H1 (cell line): ENCODE measurements around the gene GABRR1. TPM values are rescaled to one million over a fixed set of nuclear protein-coding genes. Genes with fewer than 3 reads are reported as not detected.

Experiments
- CTCF ChIA-PET: fragments of 300-600 bp; sonication (Branson Sonifier 250); formaldehyde crosslinking; loops from one replicate; lab custom pipeline; 2021; ENCODE audit not compliant: partially characterized antibody; lab: Charles Lee
- POLR2A ChIA-PET: fragments of 300-600 bp; sonication (Branson Sonifier 250); formaldehyde crosslinking; loops from one replicate; lab custom pipeline; 2021; ENCODE audit warnings: inconsistent platforms; ENCODE audit not compliant: partially characterized antibody; lab: Charles Lee
- DNase-seq, 2 experiments: peaks; one replicate each; pipeline versions ENCODE4 v3.0.0 to v3.0.0-alpha.2; 2010 to 2022; ENCODE audit warnings: low spot score in 2 of 2, low read depth in 1 of 2, mixed read lengths in 1 of 2
- FAIRE-seq: peaks from 2 replicates; lab custom pipeline; 2011; peaks lifted over from hg19 to GRCh38; lab: Jason Lieb, UNC
- H2AFZ ChIP-seq: 2 replicates; pipeline ENCODE4 v1.8.1; 2012; ENCODE audit warnings: low read length, inconsistent platforms
- H2AK5ac ChIP-seq: 2 replicates; pipeline ENCODE4 v1.6.1; 2013; ENCODE audit warnings: low read depth, low read length
- H2BK120ac ChIP-seq: replicated peaks from 2 replicates; pipeline ENCODE3; 2013; ENCODE audit warnings: low read depth, low read length, inconsistent platforms
- H2BK12ac ChIP-seq: 2 replicates; pipeline ENCODE4 v1.6.1; 2013; ENCODE audit warnings: low read depth, low read length
- H2BK15ac ChIP-seq: 2 replicates; pipeline ENCODE4 v1.6.1; 2013; ENCODE audit warnings: low read length
- H2BK20ac ChIP-seq: 2 replicates; pipeline ENCODE4 v1.6.1; 2013; ENCODE audit warnings: low read length
- H2BK5ac ChIP-seq: 2 replicates; pipeline ENCODE4 v1.6.1; 2013; ENCODE audit warnings: low read depth, low read length
- H3K14ac ChIP-seq: 2 replicates; pipeline ENCODE4 v1.6.1; 2013; ENCODE audit warnings: inconsistent platforms; ENCODE audit not compliant: insufficient read length
- H3K18ac ChIP-seq: 2 replicates; pipeline ENCODE4 v1.6.1; 2013; ENCODE audit warnings: low read length; ENCODE audit errors: extremely low read depth
- H3K23ac ChIP-seq: 2 replicates; pipeline ENCODE4 v1.6.1; 2013; ENCODE audit warnings: inconsistent platforms; ENCODE audit not compliant: insufficient read length
- H3K23me2 ChIP-seq: 2 replicates; pipeline ENCODE4 v1.6.1; 2013; ENCODE audit warnings: low read depth, low read length
- H3K27ac ChIP-seq: 2 replicates; pipeline ENCODE4 v1.6.1; 2011; ENCODE audit warnings: low read depth, low read length, inconsistent platforms
- H3K27me3 ChIP-seq, 4 experiments: replicated peaks in 1 of 4; 1 replicate in 1 of 4; 2 replicates in 3 of 4; pipeline versions ENCODE4 v1.6.1 to v1.8.1; 2011 to 2013; ENCODE audit warnings: low read length in 3 of 4, mild to moderate bottlenecking in 3 of 4, inconsistent platforms in 2 of 4, mixed read lengths in 2 of 4, moderate library complexity in 1 of 4; ENCODE audit not compliant: control insufficient read depth in 3 of 4, insufficient read depth in 3 of 4; ENCODE audit errors: extremely low read depth in 1 of 4
- H3K36me3 ChIP-seq, 4 experiments: 2 replicates each; pipeline versions ENCODE4 v1.6.1 to v1.8.1; 2011 to 2013; ENCODE audit warnings: mild to moderate bottlenecking in 4 of 4, low read length in 3 of 4, moderate library complexity in 2 of 4, control low read depth in 1 of 4, inconsistent platforms in 1 of 4; ENCODE audit not compliant: insufficient read depth in 4 of 4, control insufficient read depth in 2 of 4
- H3K4ac ChIP-seq: replicated peaks from 2 replicates; pipeline ENCODE3; 2013; ENCODE audit warnings: low read length, low read depth, mixed read lengths, inconsistent platforms; ENCODE audit not compliant: insufficient read length
- H3K4me1 ChIP-seq, 4 experiments: replicated peaks in 1 of 4; 1 replicate in 1 of 4; 2 replicates in 3 of 4; pipeline versions ENCODE4 v1.6.1 to v1.8.1; 2011 to 2013; ENCODE audit warnings: low read length in 3 of 4, inconsistent platforms in 2 of 4, mixed read lengths in 1 of 4; ENCODE audit not compliant: insufficient read depth in 4 of 4, control insufficient read depth in 3 of 4
- H3K4me2 ChIP-seq, 2 experiments: 2 replicates each; pipeline versions ENCODE4 v1.6.1 to v1.8.1; 2011 to 2013; ENCODE audit warnings: low read depth in 2 of 2, low read length in 2 of 2, control low read depth in 1 of 2, inconsistent platforms in 1 of 2, mild to moderate bottlenecking in 1 of 2; ENCODE audit not compliant: insufficient read depth in 1 of 2
- H3K4me3 ChIP-seq, 4 experiments: fragments of 200-600, 300-600 bp in 1 of 4; sonication (generic), shearing (Covaris generic), sonication (Bioruptor Twin) in 1 of 4; 2 replicates each; pipeline versions ENCODE4 v1.5.1 to v1.8.1; 2011 to 2016; ENCODE audit warnings: low read length in 4 of 4, low read depth in 3 of 4, control low read depth in 2 of 4, inconsistent platforms in 2 of 4, mild to moderate bottlenecking in 2 of 4, mixed read lengths in 1 of 4, moderate library complexity in 1 of 4; ENCODE audit not compliant: insufficient read depth in 2 of 4; ENCODE audit errors: extremely low read depth in 1 of 4
- H3K56ac ChIP-seq: replicated peaks from 2 replicates; pipeline ENCODE3; 2013; ENCODE audit warnings: low read depth, mild to moderate bottlenecking, mixed read lengths, low read length, inconsistent platforms; ENCODE audit not compliant: insufficient read length
- H3K79me1 ChIP-seq: 2 replicates; pipeline ENCODE4 v1.6.1; 2013; ENCODE audit warnings: low read depth, low read length, control low read depth
- H3K79me2 ChIP-seq, 2 experiments: 2 replicates each; pipeline versions ENCODE4 v1.6.1 to v1.8.1; 2012 to 2013; ENCODE audit warnings: low read length in 2 of 2, mild to moderate bottlenecking in 2 of 2, inconsistent platforms in 1 of 2; ENCODE audit not compliant: insufficient read depth in 2 of 2, control insufficient read depth in 1 of 2
- H3K9ac ChIP-seq, 4 experiments: replicated peaks in 1 of 4; 1 replicate in 1 of 4; 2 replicates in 3 of 4; pipeline versions ENCODE4 v1.6.1 to v1.8.1; 2011 to 2013; ENCODE audit warnings: low read depth in 3 of 4, low read length in 3 of 4, control low read depth in 2 of 4, mild to moderate bottlenecking in 2 of 4, moderate library complexity in 2 of 4, inconsistent platforms in 1 of 4; ENCODE audit errors: extremely low read depth in 1 of 4
- H3K9me3 ChIP-seq, 2 experiments: 2 replicates each; pipeline versions ENCODE4 v1.6.1 to v1.8.1; 2012 to 2013; ENCODE audit warnings: mild to moderate bottlenecking in 2 of 2, moderate library complexity in 2 of 2, control low read depth in 1 of 2, inconsistent platforms in 1 of 2, low read depth in 1 of 2, low read length in 1 of 2, mixed read lengths in 1 of 2; ENCODE audit not compliant: insufficient read depth in 2 of 2
- H4K20me1 ChIP-seq, 2 experiments: replicated peaks in 1 of 2; 2 replicates each; pipeline versions ENCODE3 to v1.8.1; 2011 to 2013; ENCODE audit warnings: inconsistent platforms in 2 of 2, low read length in 2 of 2, mild to moderate bottlenecking in 1 of 2; ENCODE audit not compliant: insufficient read depth in 2 of 2, control insufficient read depth in 1 of 2
- H4K5ac ChIP-seq: 2 replicates; pipeline ENCODE4 v1.6.1; 2013; ENCODE audit warnings: low read length, low read depth, mixed read lengths, inconsistent platforms; ENCODE audit not compliant: insufficient read length
- H4K8ac ChIP-seq: 2 replicates; pipeline ENCODE4 v1.8.0; 2013; ENCODE audit warnings: mild to moderate bottlenecking, moderate library complexity, low read length, inconsistent platforms; ENCODE audit not compliant: insufficient read depth; ENCODE audit errors: extremely low read depth
- H4K91ac ChIP-seq: replicated peaks from 2 replicates; pipeline ENCODE3; 2013; ENCODE audit warnings: low read length, mixed read lengths, inconsistent platforms; ENCODE audit not compliant: insufficient read length
- BACH1 ChIP-seq: IDR thresholded peaks from 2 replicates; pipeline ENCODE4 v1.6.1; 2012; ENCODE audit warnings: low read length, improper control_type of control experiment
- CREB1 ChIP-seq: IDR thresholded peaks from 2 replicates; pipeline ENCODE4 v1.6.1; 2012; ENCODE audit warnings: inconsistent platforms
- EZH2 ChIP-seq: fragments of 200-600 bp; sonication (generic); IDR thresholded peaks from 2 replicates; pipeline ENCODE4 v1.7.1; 2012; ENCODE audit warnings: low read depth, mild to moderate bottlenecking, moderate library complexity, low read length, inconsistent platforms; ENCODE audit not compliant: severe bottlenecking
- MAFK ChIP-seq: IDR thresholded peaks from 2 replicates; pipeline ENCODE4 v1.6.1; 2012; ENCODE audit warnings: low read depth, mild to moderate bottlenecking, improper control_type of control experiment, low read length
- NANOG ChIP-seq: IDR thresholded peaks from 2 replicates; pipeline ENCODE4 v1.6.1; 2011; ENCODE audit warnings: low read length, low read depth, mild to moderate bottlenecking, inconsistent platforms; ENCODE audit not compliant: insufficient read depth, poor library complexity, severe bottlenecking
- POLR2A ChIP-seq, 2 experiments: IDR thresholded peaks; 1 replicate in 1 of 2; 2 replicates in 1 of 2; pipeline ENCODE4 v1.6.1; 2011; ENCODE audit warnings: low read depth in 2 of 2, low read length in 2 of 2, mild to moderate bottlenecking in 2 of 2; ENCODE audit errors: control extremely low read depth in 1 of 2
- RFX5 ChIP-seq: IDR thresholded peaks from 2 replicates; pipeline ENCODE4 v1.6.1; 2011; ENCODE audit warnings: low read depth, low read length, improper control_type of control experiment, borderline replicate concordance
- SIRT6 ChIP-seq: IDR thresholded peaks from one replicate; pipeline ENCODE4 v1.7.1; 2012; ENCODE audit warnings: low read length, inconsistent platforms
- SUZ12 ChIP-seq: fragments of 200-600 bp; sonication (generic); IDR thresholded peaks from 2 replicates; pipeline ENCODE4 v1.6.1; 2012; ENCODE audit warnings: mild to moderate bottlenecking, inconsistent platforms, low read length, moderate library complexity, mixed read lengths
- TAF7 ChIP-seq: optimal IDR thresholded peaks from 2 replicates; pipeline ENCODE3; 2011; ENCODE audit warnings: low read depth, mild to moderate bottlenecking, inconsistent platforms, low read length, moderate library complexity, borderline replicate concordance
- YY1 ChIP-seq: IDR thresholded peaks from 2 replicates; pipeline ENCODE4 v1.6.1; 2011; ENCODE audit warnings: low read depth, mild to moderate bottlenecking, low read length
- WGBS, 2 experiments: shearing (Covaris generic) in 1 of 2; methylation state at CpG; one replicate each; pipeline versions ENCODE4 v1.1.6 to v1.1.7; 2013 to 2015; ENCODE audit warnings: low lambda C conversion rate in 2 of 2, mixed read lengths in 2 of 2, inconsistent platforms in 1 of 2, low coverage in 1 of 2, missing lambda C conversion rate in 1 of 2; ENCODE audit not compliant: insufficient replicate concordance in 2 of 2, insufficient coverage in 1 of 2, insufficient read length in 1 of 2; ENCODE audit errors: extremely low coverage in 1 of 2, missing lambda C conversion rate in 1 of 2; 5-methylcytosine and 5-hydroxymethylcytosine counted together
- polyA plus RNA-seq, 7 experiments: library from polyadenylated mRNA; depleted of rRNA in 3 of 7; stranded (reverse) in 5 of 7; unstranded in 2 of 7; fragments of >200 nt in 5 of 7; fragments of 200-250 nt in 2 of 7; gene quantifications; 1 replicate in 5 of 7; 2 replicates in 1 of 7; 4 replicates in 1 of 7; pipeline versions ENCODE4 v1.2.1 to v1.2.3, GENCODE V29; 2011 to 2013; ENCODE audit warnings: missing spikeins in 2 of 7, mixed read lengths in 2 of 7
- total RNA-seq: library from RNA; stranded (reverse); fragmentation: NEBNext Ultra II Directional; extraction: Animal tissue kit (Norgen Biotek cat#: 25700); gene quantifications from 2 replicates; pipeline ENCODE4 v1.2.1, GENCODE V29; 2021

Gene GABRR1
- total and polyA plus RNA-seq, 2 of the 8 experiments (the other 6 are each of a cell fraction or from before 2014, with no cell fraction given) = 0.60 to 0.63 TPM

- Histone ChIP-seq H2AFZ (no peak overlapping the region), H4K8ac (no peak overlapping the region), H3K4ac (no peak overlapping the region), H3K79me1 (no peaks in the 10 kb centered on the region), H3K23ac (no peak overlapping the region), H2BK5ac (no peak overlapping the region), H2AK5ac (no peak overlapping the region), H3K36me3 (no peaks in the 10 kb centered on the region), H2BK12ac (no peak overlapping the region), H3K18ac (no peak overlapping the region), H4K20me1 (no peaks in the 10 kb centered on the region), H3K23me2 (no peaks in the 10 kb centered on the region), H3K56ac (no peak overlapping the region), H2BK15ac (no peak overlapping the region), H3K14ac (no peak overlapping the region), H2BK20ac (no peak overlapping the region), H3K9ac (no peak overlapping the region), H2BK120ac (no peak overlapping the region), H3K4me1 (no peaks in the 10 kb centered on the region), H3K9me3 (no peaks in the 10 kb centered on the region), H3K27ac (no peak overlapping the region), H4K91ac (no peak overlapping the region), H3K4me2 (no peak overlapping the region), H4K5ac (no peak overlapping the region), H3K27me3 (no peaks in the 10 kb centered on the region), H3K4me3 (no peak overlapping the region), H3K79me2 (no peaks in the 10 kb centered on the region)
- no peak for FAIRE-seq
- DNase-seq = no peak
- ChIA-PET CTCF (interaction anchor here (1.3 to 9.9 kb wide), 4 partner anchors 14 to 273 kb away, joined by 3 to 56 read pairs (median 8); no protein-coding TSS in a partner anchor), POLR2A (no interaction called here)
- 92% methylated on average over 4 of the region's 4 CpGs; no CpG with 5 or more reads in 1 of the 2 experiments for WGBS, 2 experiments
- no peak for TF ChIP-seq BACH1
- TF ChIP-seq YY1 = no peak
- no peak for TF ChIP-seq NANOG
- no peak for TF ChIP-seq SUZ12
- no peak for TF ChIP-seq RFX5
- TF ChIP-seq TAF7 = no peak
- TF ChIP-seq MAFK = no peak
- no peak for TF ChIP-seq POLR2A (IDR thresholded peaks at IDR 0.05; ENCODE audit: control extremely low read depth in 1 of 2, low read depth in 2 of 2, low read length in 2 of 2)
- TF ChIP-seq SIRT6 = no peak
- TF ChIP-seq CREB1 = no peak
- TF ChIP-seq EZH2 = no peak
Observed at GRCh38 chr6:89255417-89255816, 38.3 kb upstream of the GABRR1 start.
